Naive thymus-derived CD8-positive, alpha-beta T cell (primary cell): ENCODE results near the gene PPM1G. TPM values are rescaled to one million over a fixed set of nuclear protein-coding genes. Genes with fewer than 3 reads are reported as not detected.
"Not testable (repeated sequence)": the region's sequence is repeated elsewhere in the genome, so short reads cannot be mapped to it uniquely, and the experiment has no call there.

Experiments used
- ATAC-seq, 2 donors: fragments of 150-1000 bp; cut with Tn5 transposase in 1 of 2; sonication (Bioruptor Pico), chemical (Tn5 transposase) in 1 of 2; 1 replicate in 1 of 2; 2 replicates in 1 of 2; pipeline ENCODE4 v1.10.0; 2021; ENCODE audit warnings: mild to moderate bottlenecking in 2 of 2, moderate library complexity in 2 of 2
- POLR2A ChIA-PET: fragments of 350-600 bp; sonication (Branson Sonifier 250); formaldehyde crosslinking; loops from one replicate; lab custom pipeline; 2021; ENCODE audit warnings: antibody characterized with exemption; lab: Charles Lee
- DNase-seq, 10 donors: peaks; one replicate each; pipeline versions ENCODE4 v3.0.0 to v3.0.0-alpha.2; 2020 to 2022
- H3K27ac Mint-ChIP-seq, 10 donors: one replicate each; pipeline ENCODE4 v1.8.0; 2020 to 2022; ENCODE audit warnings: mild to moderate bottlenecking in 10 of 10, mixed read lengths in 10 of 10, moderate library complexity in 4 of 10, inconsistent platforms in 1 of 10
- H3K27me3 Mint-ChIP-seq, 5 donors: one replicate each; pipeline ENCODE4 v1.8.0; 2021 to 2022; ENCODE audit warnings: mixed read lengths in 5 of 5
- H3K36me3 Mint-ChIP-seq, 3 donors: one replicate each; pipeline ENCODE4 v1.8.0; 2020 to 2022; ENCODE audit warnings: mixed read lengths in 3 of 3, mild to moderate bottlenecking in 2 of 3, inconsistent platforms in 1 of 3
- H3K4me1 Mint-ChIP-seq, 4 donors: one replicate each; pipeline ENCODE4 v1.8.0; 2021 to 2022; ENCODE audit warnings: mixed read lengths in 4 of 4
- H3K4me3 Mint-ChIP-seq, 10 donors: one replicate each; pipeline ENCODE4 v1.8.0; 2020 to 2022; ENCODE audit warnings: mild to moderate bottlenecking in 10 of 10, mixed read lengths in 10 of 10, moderate library complexity in 6 of 10, inconsistent platforms in 1 of 10
- H3K9me3 Mint-ChIP-seq, 9 donors: one replicate each; pipeline ENCODE4 v1.8.0; 2020 to 2022; ENCODE audit warnings: mixed read lengths in 9 of 9, mild to moderate bottlenecking in 3 of 9, inconsistent platforms in 1 of 9, moderate library complexity in 1 of 9
- polyA plus RNA-seq, 3 donors: library from polyadenylated mRNA; unstranded; fragments of 300-500 nt; fragmentation: Illumina TruSeq; gene quantifications; one replicate each; pipeline ENCODE4 v1.2.3, GENCODE V29; 2021
- total RNA-seq, 8 experiments: library from RNA in 2 of 8; stranded (reverse) in 2 of 8; gene quantifications; one replicate each; pipeline ENCODE4 v1.2.3 and lab custom pipeline; 2021 to 2026

Gene PPM1G
- total and polyA plus RNA-seq, 5 experiments from 2014 or later: 46.3 to 85.2 (median 57.1) TPM

- POLR2A ChIA-PET: interaction anchor here (0.6 to 1.8 kb wide), 4 partner anchors 8 to 232 kb away, joined by 4 to 6 read pairs (median 5); partner anchors contain the start of genes EIF2B4, PPM1G, SLC4A1AP and SNX17
- peaks cover 26 to 62% (median 50%) of the 10 kb centered on the region in 4 donors for H3K4me1 Mint-ChIP-seq
Observed at GRCh38 chr2:27431395-27431794, 22.0 kb upstream of the PPM1G start.

GRCh38 chr2:27428978-27429541 lies 19.7 kb upstream of the PPM1G start:
- Mint-ChIP-seq H3K4me1 (peaks cover 26 to 50% (median 48%) of the 10 kb centered on the region in 4 donors), H3K36me3 (peaks cover 0 to 21% (median 7%) of the 10 kb centered on the region in 3 donors), H3K9me3 (no peaks in the 10 kb centered on the region), H3K27ac (peak overlapping the region; percentile 90 to 99 (median 96)), H3K4me3 (peak overlapping the region; percentile 94 to 100 (median 96)), H3K27me3 (no peaks in the 10 kb centered on the region)
- ATAC-seq (peak; percentile 49 to 65), DNase-seq (peak in 6 of 10 donors; percentile 41 to 77 (median 60))
- POLR2A ChIA-PET: interaction anchor here (0.5 to 3.7 kb wide), 20 partner anchors 10 to 377 kb away, joined by 3 to 58 read pairs (median 5); partner anchors contain the start of genes AGBL5, EIF2B4, GTF3C2 and IFT172

More at GRCh38 chr2:27431395-27431794, 22.0 kb upstream of the PPM1G start:
- Mint-ChIP-seq H3K36me3 (peaks cover 4 to 44% (median 21%) of the 10 kb centered on the region in 3 donors), H3K27ac (peak overlapping the region in 9 of 10 donors; percentile 14 to 96 (median 79)), H3K9me3 (no peaks in the 10 kb centered on the region), H3K4me3 (peak overlapping the region in 9 of 10 donors; percentile 23 to 94 (median 63)), H3K27me3 (no peaks in the 10 kb centered on the region)
- DNase-seq (no peak), ATAC-seq (no peak)

DNA sequence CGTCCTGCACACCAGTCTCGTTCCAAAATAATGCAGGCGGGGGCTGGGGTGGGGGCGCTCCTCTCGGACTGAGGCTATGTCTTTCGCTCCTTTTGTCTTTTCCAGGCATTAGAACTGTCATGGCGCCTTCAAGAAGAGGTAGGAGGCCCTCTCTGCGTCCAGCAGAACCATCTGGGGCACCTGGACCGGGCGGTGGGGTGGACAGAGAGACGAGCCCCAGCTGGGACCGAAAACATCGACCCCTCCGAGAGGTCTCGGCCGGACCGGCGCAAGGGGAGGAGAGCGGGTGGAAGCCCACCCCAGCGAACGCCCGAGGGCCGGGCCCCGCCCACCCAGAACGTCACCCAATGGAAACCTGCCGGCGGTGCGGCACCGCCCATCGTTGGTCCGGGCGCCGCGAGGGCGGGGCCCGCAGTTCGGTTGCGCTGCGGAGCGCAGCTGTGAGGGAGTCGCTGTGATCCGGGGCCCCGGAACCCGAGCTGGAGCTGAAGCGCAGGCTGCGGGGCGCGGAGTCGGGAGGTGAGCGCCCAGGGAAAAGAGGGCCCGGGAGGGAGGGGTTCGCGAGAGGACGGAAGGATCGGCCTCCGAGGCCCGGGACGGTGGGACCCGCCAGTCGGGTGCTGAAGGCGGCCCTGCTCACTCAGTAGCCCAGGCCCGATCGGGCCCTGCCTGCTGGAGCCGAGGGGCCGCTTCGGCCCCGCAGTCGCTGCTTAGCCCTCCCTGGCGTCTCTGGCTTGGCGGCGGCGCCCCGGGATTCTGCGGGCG lies 19.0 kb upstream of the PPM1G start, which contains the start of gene NRBP1:
Gene NRBP1 (plus strand): TSS at position 419 of the 765 bp plus-strand sequence. CDS start 4,643 bp downstream, outside the sequence.
- ATAC-seq (peak; percentile 92 to 94), DNase-seq (peak; percentile 81 to 93 (median 90))
- no peaks in the 10 kb centered on the region for H3K9me3 Mint-ChIP-seq
- POLR2A ChIA-PET: interaction anchor here (0.7 to 3.7 kb wide), 21 partner anchors 9 to 377 kb away, joined by 3 to 58 read pairs (median 5); partner anchors contain the start of genes AGBL5, EIF2B4, GTF3C2 and IFT172
- peaks cover 22 to 45% (median 43%) of the 10 kb centered on the region in 4 donors for H3K4me1 Mint-ChIP-seq
- H3K36me3 Mint-ChIP-seq: peaks cover 0 to 14% (median 4%) of the 10 kb centered on the region in 3 donors
- no peaks in the 10 kb centered on the region for H3K27me3 Mint-ChIP-seq
- H3K4me3 Mint-ChIP-seq: peak within 1 kb of the TSS; percentile 95 to 100 (median 98)
- peak within 1 kb of the TSS; percentile 94 to 99 (median 98) for H3K27ac Mint-ChIP-seq

GRCh38 chr2:27427863-27428212 lies 18.4 kb upstream of the PPM1G start:
- H3K9me3 Mint-ChIP-seq: no peaks in the 10 kb centered on the region
- no peak for DNase-seq
- H3K4me3 Mint-ChIP-seq: peak overlapping the region; percentile 95 to 100 (median 98)
- peaks cover 18 to 41% (median 39%) of the 10 kb centered on the region in 4 donors for H3K4me1 Mint-ChIP-seq
- no peaks in the 10 kb centered on the region for H3K27me3 Mint-ChIP-seq
- H3K27ac Mint-ChIP-seq: peak overlapping the region; percentile 94 to 99 (median 98)
- peaks cover 0 to 9% (median 0%) of the 10 kb centered on the region in 3 donors for H3K36me3 Mint-ChIP-seq
- ATAC-seq: no peak
- POLR2A ChIA-PET: interaction anchor here (0.7 to 3.7 kb wide), 18 partner anchors 8 to 236 kb away, joined by 3 to 58 read pairs (median 6); partner anchors contain the start of genes EIF2B4, GTF3C2, IFT172 and PPM1G

DNA sequence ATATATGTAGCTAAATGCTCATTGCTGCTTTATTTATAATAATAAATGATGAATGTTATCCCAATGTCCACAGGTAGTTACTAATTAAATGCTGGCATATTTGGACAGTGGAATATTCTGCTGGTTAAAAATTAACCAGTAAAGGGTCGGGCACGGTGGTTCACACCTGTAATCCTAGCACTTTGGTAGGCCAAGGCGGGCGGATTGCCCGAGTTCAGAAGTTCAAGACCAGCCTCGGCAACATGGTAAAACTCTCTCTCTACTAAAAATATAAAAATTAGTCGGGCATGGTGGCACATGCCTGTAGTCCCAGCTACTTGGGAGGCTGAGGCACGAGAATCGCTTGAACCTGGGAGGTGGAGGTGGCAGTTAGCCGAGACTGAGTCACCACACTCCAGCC lies 15.6 kb upstream of the PPM1G start:
- not testable (repeated sequence) for H3K36me3 Mint-ChIP-seq, DNase-seq, ATAC-seq, H3K9me3 Mint-ChIP-seq, H3K4me3 Mint-ChIP-seq, H3K27ac Mint-ChIP-seq, H3K27me3 Mint-ChIP-seq
- H3K4me1 Mint-ChIP-seq: peaks cover 13 to 21% (median 18%) of the 10 kb centered on the region in 4 donors
- POLR2A ChIA-PET: interaction anchor here (0.6 to 0.8 kb wide), 2 partner anchors 15 to 70 kb away, joined by 3 to 6 read pairs; partner anchors contain the start of genes FNDC4 and PPM1G

- H3K27me3 Mint-ChIP-seq: no peaks in the 10 kb centered on the region
- no peak overlapping the region for H3K27ac Mint-ChIP-seq
- ATAC-seq (no peak), DNase-seq (no peak)
- peaks cover 4 to 10% (median 5%) of the 10 kb centered on the region in 4 donors for H3K4me1 Mint-ChIP-seq
- H3K9me3 Mint-ChIP-seq: no peaks in the 10 kb centered on the region
- POLR2A ChIA-PET: no interaction called here
- H3K36me3 Mint-ChIP-seq: no peaks in the 10 kb centered on the region
- no peak overlapping the region for H3K4me3 Mint-ChIP-seq
Observed at GRCh38 chr2:27422958-27423357, 13.6 kb upstream of the PPM1G start.

DNA sequence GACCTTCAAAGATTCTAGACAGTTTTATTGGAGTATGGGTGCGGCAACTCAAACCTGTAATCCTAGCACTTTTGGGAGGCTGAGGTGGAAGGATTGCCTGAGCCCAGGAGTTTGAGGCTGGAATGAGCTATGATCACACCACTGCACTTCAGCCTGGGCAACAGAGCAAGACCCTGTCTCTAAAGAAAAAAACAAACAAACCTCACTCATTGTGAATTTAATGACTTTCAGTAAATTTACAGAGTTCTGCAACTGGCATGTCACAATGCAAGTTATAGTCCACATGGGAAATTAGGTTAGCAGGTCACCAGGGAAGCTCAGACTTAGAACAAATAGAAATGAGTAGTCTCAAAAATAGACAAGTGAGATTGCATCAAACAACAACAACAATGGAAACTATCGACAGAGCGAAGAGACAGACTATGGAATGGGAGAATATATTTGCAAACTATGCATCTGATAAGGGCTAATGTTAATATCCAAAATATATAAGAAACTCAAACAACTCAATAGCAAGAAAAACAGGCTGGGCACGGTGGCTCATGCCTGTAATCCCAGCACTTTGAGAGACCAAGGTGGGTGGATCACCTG lies 12.4 kb upstream of the PPM1G start:
- ATAC-seq: no peak
- POLR2A ChIA-PET: no interaction called here
- H3K27me3 Mint-ChIP-seq: no peaks in the 10 kb centered on the region
- no peak overlapping the region for H3K4me3 Mint-ChIP-seq
- H3K27ac Mint-ChIP-seq: peak overlapping the region in 2 of 10 donors; percentile 33 to 50
- no peaks in the 10 kb centered on the region for H3K36me3 Mint-ChIP-seq
- H3K9me3 Mint-ChIP-seq: no peaks in the 10 kb centered on the region
- DNase-seq: no peak
- no peaks in the 10 kb centered on the region for H3K4me1 Mint-ChIP-seq

DNA sequence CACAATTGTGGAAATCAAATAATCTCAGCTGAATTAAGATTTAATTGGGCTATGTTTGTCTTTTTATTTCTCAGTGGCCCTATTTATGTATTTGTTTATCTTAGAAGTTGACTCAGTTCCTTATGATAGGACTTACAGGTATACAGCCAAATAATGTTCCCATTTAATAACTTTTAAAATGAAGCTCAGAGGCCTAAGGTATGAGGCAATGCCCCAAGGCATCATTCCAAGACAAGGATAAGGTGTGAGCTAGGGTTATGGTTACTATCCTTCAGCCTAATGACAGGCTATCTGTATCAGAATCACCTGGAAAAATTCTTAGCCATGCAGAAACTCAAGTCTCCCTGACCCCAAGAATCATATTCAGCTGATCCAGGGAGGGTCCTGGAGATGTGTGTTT lies 11.6 kb upstream of the PPM1G start:
- no peaks in the 10 kb centered on the region for H3K4me1 Mint-ChIP-seq
- ATAC-seq (no peak), DNase-seq (no peak)
- no peak overlapping the region for H3K4me3 Mint-ChIP-seq
- H3K9me3 Mint-ChIP-seq: no peaks in the 10 kb centered on the region
- no peaks in the 10 kb centered on the region for H3K27me3 Mint-ChIP-seq
- H3K36me3 Mint-ChIP-seq: no peaks in the 10 kb centered on the region
- no peak overlapping the region for H3K27ac Mint-ChIP-seq
- POLR2A ChIA-PET: interaction anchor here (1.1 kb wide), 1 partner anchor 11 kb away, joined by 3 read pairs; the partner anchor contains the start of gene PPM1G

DNA sequence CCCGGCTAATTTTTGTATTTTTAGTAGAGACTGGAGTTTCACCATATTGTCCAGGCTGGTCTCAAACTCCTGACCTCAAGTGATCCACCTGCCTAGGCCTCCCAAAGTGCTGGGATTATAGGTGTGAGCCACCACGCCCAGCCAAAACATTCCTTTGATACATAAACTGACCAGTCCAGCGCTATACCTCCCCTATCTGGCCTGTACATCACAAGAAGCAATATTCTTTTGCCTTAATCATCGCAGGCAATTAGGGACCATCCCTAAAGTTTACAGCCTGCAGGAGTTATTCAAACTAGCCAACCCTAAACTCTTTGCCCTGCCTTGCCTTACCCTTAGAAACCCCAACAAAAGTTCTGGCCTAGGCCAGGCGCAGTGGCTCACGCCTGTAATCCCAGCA lies 6.8 kb upstream of the PPM1G start:
- POLR2A ChIA-PET: no interaction called here
- DNase-seq: no peak
- no peak overlapping the region for H3K27ac Mint-ChIP-seq
- H3K9me3 Mint-ChIP-seq: no peaks in the 10 kb centered on the region
- H3K36me3 Mint-ChIP-seq: no peaks in the 10 kb centered on the region
- H3K27me3 Mint-ChIP-seq: peaks cover 0 to 5% (median 2%) of the 10 kb centered on the region in 5 donors
- H3K4me1 Mint-ChIP-seq: peaks cover 0 to 2% (median 0%) of the 10 kb centered on the region in 4 donors
- ATAC-seq: no peak
- no peak overlapping the region for H3K4me3 Mint-ChIP-seq

DNA sequence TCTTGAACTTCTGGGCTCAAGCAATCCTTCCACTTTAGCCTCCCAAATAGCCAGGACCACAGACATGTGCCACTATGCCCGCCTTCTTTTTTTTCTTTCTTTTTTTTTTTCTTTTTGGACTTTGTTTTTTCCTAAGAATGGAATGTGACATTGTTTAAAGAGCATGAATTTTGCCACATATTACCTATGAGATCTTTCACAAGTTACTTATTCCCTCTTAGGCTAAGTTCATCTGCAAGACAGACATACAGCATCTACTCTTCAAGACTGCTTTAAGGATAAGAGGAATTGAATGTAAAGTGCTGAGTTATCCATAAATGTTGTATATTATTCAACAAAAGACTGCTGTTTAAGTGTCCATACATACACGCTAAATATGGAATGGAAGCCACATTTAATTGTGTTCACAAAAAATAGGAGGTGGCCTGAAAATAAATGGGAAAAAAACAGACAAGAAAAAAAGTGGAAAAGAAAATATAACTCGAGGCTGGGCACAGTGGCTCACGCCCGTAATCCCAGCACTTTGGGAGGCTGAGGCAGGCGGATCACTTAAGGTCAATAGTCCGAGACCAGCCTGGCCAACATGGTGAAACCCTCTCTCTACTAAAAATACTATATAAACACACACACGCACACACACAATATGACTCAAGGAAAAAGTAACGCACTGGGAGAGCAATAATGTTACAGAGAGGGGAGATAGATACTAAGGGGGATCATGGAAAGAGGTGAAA lies 3.2 kb upstream of the PPM1G start:
- H3K27me3 Mint-ChIP-seq: peaks cover 0 to 5% (median 2%) of the 10 kb centered on the region in 5 donors
- peak overlapping the region in 1 of 10 donors; percentile 19 for H3K4me3 Mint-ChIP-seq
- ATAC-seq (no peak), DNase-seq (no peak)
- POLR2A ChIA-PET: interaction anchor here (1.2 to 1.7 kb wide), 2 partner anchors 11 to 16 kb away, joined by 3 to 8 read pairs; partner anchors contain the start of gene NRBP1
- no peaks in the 10 kb centered on the region for H3K9me3 Mint-ChIP-seq
- H3K36me3 Mint-ChIP-seq: peaks cover 0 to 1% (median 0%) of the 10 kb centered on the region in 3 donors
- peak overlapping the region in 4 of 10 donors; percentile 23 to 71 (median 57) for H3K27ac Mint-ChIP-seq
- H3K4me1 Mint-ChIP-seq: peaks cover 10 to 21% (median 16%) of the 10 kb centered on the region in 4 donors

- DNase-seq: peak in 2 of 10 donors; percentile 3 to 9
- POLR2A ChIA-PET: interaction anchor here (0.7 to 3.4 kb wide), 11 partner anchors 18 to 1164 kb away, joined by 3 to 58 read pairs (median 7); partner anchors contain the start of genes ATRAID, CCDC121, EIF2B4 and GPN1
- H3K4me1 Mint-ChIP-seq: peaks cover 19 to 48% (median 36%) of the 10 kb centered on the region in 4 donors
- peak overlapping the region; percentile 73 to 95 (median 88) for H3K4me3 Mint-ChIP-seq
- no peaks in the 10 kb centered on the region for H3K9me3 Mint-ChIP-seq
- H3K27me3 Mint-ChIP-seq: peaks cover 0 to 5% (median 2%) of the 10 kb centered on the region in 5 donors
- ATAC-seq: peak; percentile 2 to 10
- peaks cover 0 to 25% (median 0%) of the 10 kb centered on the region in 3 donors for H3K36me3 Mint-ChIP-seq
- H3K27ac Mint-ChIP-seq: peak overlapping the region in 9 of 10 donors; percentile 62 to 94 (median 86)
Observed at GRCh38 chr2:27408601-27409320, 630 bp downstream of the PPM1G start.
